WTC11 (cell line): ENCODE results near the gene MGAT4C. TPM values are rescaled to one million over a fixed set of nuclear protein-coding genes. Genes with fewer than 3 reads are reported as not detected.

Source experiments
- ATAC-seq: fragments of 200-7000 bp; cut with Tn5 transposase; 2 replicates; pipeline ENCODE4 v1.10.0; 2021; ENCODE audit warnings: mild to moderate bottlenecking, moderate library complexity
- CTCF ChIA-PET: fragments of 300-600 bp; sonication (Branson Sonifier 250); formaldehyde crosslinking; loops from one replicate; lab custom pipeline; 2021; ENCODE audit warnings: antibody characterized with exemption; lab: Charles Lee
- POLR2A ChIA-PET: fragments of 350-600 bp; sonication (Branson Sonifier 250); formaldehyde crosslinking; loops from one replicate; lab custom pipeline; 2021; ENCODE audit warnings: antibody characterized with exemption; lab: Charles Lee
- DNase-seq: peaks from one replicate; pipeline ENCODE4 v3.0.0; 2021; ENCODE audit warnings: low spot score
- H3K27ac Mint-ChIP-seq: 2 replicates; pipeline ENCODE4 v1.8.0; 2021; ENCODE audit warnings: mixed read lengths
- H3K27me3 Mint-ChIP-seq: 2 replicates; pipeline ENCODE4 v1.8.0; 2021; ENCODE audit warnings: low read depth, mild to moderate bottlenecking, moderate library complexity, mixed read lengths
- H3K36me3 Mint-ChIP-seq: 2 replicates; pipeline ENCODE4 v1.8.0; 2021; ENCODE audit warnings: mixed read lengths
- H3K4me1 Mint-ChIP-seq: 2 replicates; pipeline ENCODE4 v1.8.0; 2022; ENCODE audit warnings: mixed read lengths
- H3K4me3 Mint-ChIP-seq: 2 replicates; pipeline ENCODE4 v1.8.0; 2021; ENCODE audit warnings: mild to moderate bottlenecking, moderate library complexity, mixed read lengths
- H3K9me3 Mint-ChIP-seq: 2 replicates; pipeline ENCODE4 v1.8.0; 2021; ENCODE audit warnings: mixed read lengths
- CREM ChIP-seq: sonication (generic); formaldehyde crosslinking; IDR thresholded peaks from 2 replicates; pipeline ENCODE4 v1.8.1; 2022; ENCODE audit warnings: mild to moderate bottlenecking, missing genetic modification reagents, moderate library complexity
- FOXK1 ChIP-seq: sonication (generic); formaldehyde crosslinking; IDR thresholded peaks from 2 replicates; pipeline ENCODE4 v1.8.0; 2022; ENCODE audit warnings: mild to moderate bottlenecking, moderate library complexity, missing genetic modification reagents
- HMGA2 ChIP-seq: fragments of 250-450 bp; sonication (Bioruptor Pico); IDR thresholded peaks from 2 replicates; pipeline ENCODE4 v1.4.0; 2021; ENCODE audit warnings: mild to moderate bottlenecking, moderate library complexity
- NFE2L1 ChIP-seq: sonication (generic); formaldehyde crosslinking; IDR thresholded peaks from 2 replicates; pipeline ENCODE4 v1.8.1; 2023; ENCODE audit warnings: missing genetic modification reagents
- SOX15 ChIP-seq: fragments of 250-450 bp; sonication (Bioruptor Pico); IDR thresholded peaks from 2 replicates; pipeline ENCODE4 v1.9.0; 2021; ENCODE audit warnings: mild to moderate bottlenecking
- TCF7 ChIP-seq: sonication (generic); formaldehyde crosslinking; IDR thresholded peaks from 2 replicates; pipeline ENCODE4 v1.8.0; 2022; ENCODE audit warnings: mild to moderate bottlenecking, low read depth, missing genetic modification reagents, moderate library complexity
- ZNF317 ChIP-seq: sonication (generic); formaldehyde crosslinking; IDR thresholded peaks from 2 replicates; pipeline ENCODE4 v1.8.1; 2023; ENCODE audit warnings: low read depth, mild to moderate bottlenecking, moderate library complexity, missing genetic modification reagents, borderline replicate concordance
- total RNA-seq: library from RNA; stranded (reverse); gene quantifications from 3 replicates; pipeline ENCODE4 v1.2.3, GENCODE V29; 2021
- TF ChIP-seq, protein P1 (sequence below): sonication (generic); formaldehyde crosslinking; IDR thresholded peaks from 2 replicates; pipeline ENCODE4 v1.8.1; 2023; ENCODE audit warnings: mild to moderate bottlenecking, missing genetic modification reagents
- TF ChIP-seq, protein P2 (sequence below): fragments of 250-450 bp; sonication (Bioruptor Pico); IDR thresholded peaks from 2 replicates; pipeline ENCODE4 v1.9.0; 2021; ENCODE audit warnings: mild to moderate bottlenecking
- TF ChIP-seq, protein P3 (sequence below): sonication (generic); formaldehyde crosslinking; IDR thresholded peaks from 2 replicates; pipeline ENCODE4 v1.8.1; 2023; ENCODE audit warnings: mild to moderate bottlenecking, missing genetic modification reagents, borderline replicate concordance
- TF ChIP-seq, protein P4 (sequence below): sonication (generic); formaldehyde crosslinking; IDR thresholded peaks from 2 replicates; pipeline ENCODE4 v1.8.0; 2022; ENCODE audit warnings: mild to moderate bottlenecking, missing genetic modification reagents
- TF ChIP-seq, protein P5 (sequence below): sonication (generic); formaldehyde crosslinking; IDR thresholded peaks from 2 replicates; pipeline ENCODE4 v1.8.1; 2023; ENCODE audit warnings: mild to moderate bottlenecking, missing genetic modification reagents

The MGAT4C gene
- total RNA-seq, 1 experiment from 2014 or later, result 4.8 TPM

DNA sequence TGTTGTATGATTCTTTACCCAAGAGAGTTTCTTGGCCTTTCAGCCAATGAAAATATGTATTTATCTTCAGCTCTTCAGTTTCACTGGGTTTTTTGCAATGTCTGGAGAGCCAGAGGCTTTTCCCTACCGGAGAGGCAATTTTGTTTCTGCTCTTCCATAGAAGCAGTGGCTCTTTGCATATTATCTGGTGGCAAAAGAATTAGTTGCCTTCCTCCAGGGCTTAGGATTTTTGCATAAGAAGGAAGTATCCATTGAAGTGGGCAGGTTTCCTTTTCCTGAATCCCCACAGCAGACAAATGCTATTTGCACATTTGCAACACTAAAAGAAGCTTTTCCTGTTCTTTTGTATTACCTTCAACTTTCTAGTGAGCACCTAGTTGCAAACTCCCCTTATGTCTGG lies 306.9 kb downstream of the MGAT4C start (continued):
- TF ChIP-seq, protein P1, sequence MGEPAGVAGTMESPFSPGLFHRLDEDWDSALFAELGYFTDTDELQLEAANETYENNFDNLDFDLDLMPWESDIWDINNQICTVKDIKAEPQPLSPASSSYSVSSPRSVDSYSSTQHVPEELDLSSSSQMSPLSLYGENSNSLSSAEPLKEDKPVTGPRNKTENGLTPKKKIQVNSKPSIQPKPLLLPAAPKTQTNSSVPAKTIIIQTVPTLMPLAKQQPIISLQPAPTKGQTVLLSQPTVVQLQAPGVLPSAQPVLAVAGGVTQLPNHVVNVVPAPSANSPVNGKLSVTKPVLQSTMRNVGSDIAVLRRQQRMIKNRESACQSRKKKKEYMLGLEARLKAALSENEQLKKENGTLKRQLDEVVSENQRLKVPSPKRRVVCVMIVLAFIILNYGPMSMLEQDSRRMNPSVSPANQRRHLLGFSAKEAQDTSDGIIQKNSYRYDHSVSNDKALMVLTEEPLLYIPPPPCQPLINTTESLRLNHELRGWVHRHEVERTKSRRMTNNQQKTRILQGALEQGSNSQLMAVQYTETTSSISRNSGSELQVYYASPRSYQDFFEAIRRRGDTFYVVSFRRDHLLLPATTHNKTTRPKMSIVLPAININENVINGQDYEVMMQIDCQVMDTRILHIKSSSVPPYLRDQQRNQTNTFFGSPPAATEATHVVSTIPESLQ (CRISPR knock-in tag), result no peak
- TF ChIP-seq, protein P2, sequence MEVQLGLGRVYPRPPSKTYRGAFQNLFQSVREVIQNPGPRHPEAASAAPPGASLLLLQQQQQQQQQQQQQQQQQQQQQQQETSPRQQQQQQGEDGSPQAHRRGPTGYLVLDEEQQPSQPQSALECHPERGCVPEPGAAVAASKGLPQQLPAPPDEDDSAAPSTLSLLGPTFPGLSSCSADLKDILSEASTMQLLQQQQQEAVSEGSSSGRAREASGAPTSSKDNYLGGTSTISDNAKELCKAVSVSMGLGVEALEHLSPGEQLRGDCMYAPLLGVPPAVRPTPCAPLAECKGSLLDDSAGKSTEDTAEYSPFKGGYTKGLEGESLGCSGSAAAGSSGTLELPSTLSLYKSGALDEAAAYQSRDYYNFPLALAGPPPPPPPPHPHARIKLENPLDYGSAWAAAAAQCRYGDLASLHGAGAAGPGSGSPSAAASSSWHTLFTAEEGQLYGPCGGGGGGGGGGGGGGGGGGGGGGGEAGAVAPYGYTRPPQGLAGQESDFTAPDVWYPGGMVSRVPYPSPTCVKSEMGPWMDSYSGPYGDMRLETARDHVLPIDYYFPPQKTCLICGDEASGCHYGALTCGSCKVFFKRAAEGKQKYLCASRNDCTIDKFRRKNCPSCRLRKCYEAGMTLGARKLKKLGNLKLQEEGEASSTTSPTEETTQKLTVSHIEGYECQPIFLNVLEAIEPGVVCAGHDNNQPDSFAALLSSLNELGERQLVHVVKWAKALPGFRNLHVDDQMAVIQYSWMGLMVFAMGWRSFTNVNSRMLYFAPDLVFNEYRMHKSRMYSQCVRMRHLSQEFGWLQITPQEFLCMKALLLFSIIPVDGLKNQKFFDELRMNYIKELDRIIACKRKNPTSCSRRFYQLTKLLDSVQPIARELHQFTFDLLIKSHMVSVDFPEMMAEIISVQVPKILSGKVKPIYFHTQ (CRISPR knock-in tag), result no peak
- TF ChIP-seq, protein P3, sequence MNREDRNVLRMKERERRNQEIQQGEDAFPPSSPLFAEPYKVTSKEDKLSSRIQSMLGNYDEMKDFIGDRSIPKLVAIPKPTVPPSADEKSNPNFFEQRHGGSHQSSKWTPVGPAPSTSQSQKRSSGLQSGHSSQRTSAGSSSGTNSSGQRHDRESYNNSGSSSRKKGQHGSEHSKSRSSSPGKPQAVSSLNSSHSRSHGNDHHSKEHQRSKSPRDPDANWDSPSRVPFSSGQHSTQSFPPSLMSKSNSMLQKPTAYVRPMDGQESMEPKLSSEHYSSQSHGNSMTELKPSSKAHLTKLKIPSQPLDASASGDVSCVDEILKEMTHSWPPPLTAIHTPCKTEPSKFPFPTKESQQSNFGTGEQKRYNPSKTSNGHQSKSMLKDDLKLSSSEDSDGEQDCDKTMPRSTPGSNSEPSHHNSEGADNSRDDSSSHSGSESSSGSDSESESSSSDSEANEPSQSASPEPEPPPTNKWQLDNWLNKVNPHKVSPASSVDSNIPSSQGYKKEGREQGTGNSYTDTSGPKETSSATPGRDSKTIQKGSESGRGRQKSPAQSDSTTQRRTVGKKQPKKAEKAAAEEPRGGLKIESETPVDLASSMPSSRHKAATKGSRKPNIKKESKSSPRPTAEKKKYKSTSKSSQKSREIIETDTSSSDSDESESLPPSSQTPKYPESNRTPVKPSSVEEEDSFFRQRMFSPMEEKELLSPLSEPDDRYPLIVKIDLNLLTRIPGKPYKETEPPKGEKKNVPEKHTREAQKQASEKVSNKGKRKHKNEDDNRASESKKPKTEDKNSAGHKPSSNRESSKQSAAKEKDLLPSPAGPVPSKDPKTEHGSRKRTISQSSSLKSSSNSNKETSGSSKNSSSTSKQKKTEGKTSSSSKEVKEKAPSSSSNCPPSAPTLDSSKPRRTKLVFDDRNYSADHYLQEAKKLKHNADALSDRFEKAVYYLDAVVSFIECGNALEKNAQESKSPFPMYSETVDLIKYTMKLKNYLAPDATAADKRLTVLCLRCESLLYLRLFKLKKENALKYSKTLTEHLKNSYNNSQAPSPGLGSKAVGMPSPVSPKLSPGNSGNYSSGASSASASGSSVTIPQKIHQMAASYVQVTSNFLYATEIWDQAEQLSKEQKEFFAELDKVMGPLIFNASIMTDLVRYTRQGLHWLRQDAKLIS (CRISPR knock-in tag), result 0 out of 2 replicates have a peak, but pooled peaks have one; percentile 29
- no peak for TF ChIP-seq ZNF317 (CRISPR knock-in tag)
- no peak for TF ChIP-seq TCF7
- TF ChIP-seq, protein P4, sequence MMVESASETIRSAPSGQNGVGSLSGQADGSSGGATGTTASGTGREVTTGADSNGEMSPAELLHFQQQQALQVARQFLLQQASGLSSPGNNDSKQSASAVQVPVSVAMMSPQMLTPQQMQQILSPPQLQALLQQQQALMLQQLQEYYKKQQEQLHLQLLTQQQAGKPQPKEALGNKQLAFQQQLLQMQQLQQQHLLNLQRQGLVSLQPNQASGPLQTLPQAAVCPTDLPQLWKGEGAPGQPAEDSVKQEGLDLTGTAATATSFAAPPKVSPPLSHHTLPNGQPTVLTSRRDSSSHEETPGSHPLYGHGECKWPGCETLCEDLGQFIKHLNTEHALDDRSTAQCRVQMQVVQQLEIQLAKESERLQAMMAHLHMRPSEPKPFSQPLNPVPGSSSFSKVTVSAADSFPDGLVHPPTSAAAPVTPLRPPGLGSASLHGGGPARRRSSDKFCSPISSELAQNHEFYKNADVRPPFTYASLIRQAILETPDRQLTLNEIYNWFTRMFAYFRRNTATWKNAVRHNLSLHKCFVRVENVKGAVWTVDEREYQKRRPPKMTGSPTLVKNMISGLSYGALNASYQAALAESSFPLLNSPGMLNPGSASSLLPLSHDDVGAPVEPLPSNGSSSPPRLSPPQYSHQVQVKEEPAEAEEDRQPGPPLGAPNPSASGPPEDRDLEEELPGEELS (CRISPR knock-in tag), result peak; percentile 38; the same call in 1 of the 2 replicates
- no peak for TF ChIP-seq SOX15 (CRISPR knock-in tag)
- TF ChIP-seq HMGA2 (CRISPR knock-in tag), result no peak

DNA sequence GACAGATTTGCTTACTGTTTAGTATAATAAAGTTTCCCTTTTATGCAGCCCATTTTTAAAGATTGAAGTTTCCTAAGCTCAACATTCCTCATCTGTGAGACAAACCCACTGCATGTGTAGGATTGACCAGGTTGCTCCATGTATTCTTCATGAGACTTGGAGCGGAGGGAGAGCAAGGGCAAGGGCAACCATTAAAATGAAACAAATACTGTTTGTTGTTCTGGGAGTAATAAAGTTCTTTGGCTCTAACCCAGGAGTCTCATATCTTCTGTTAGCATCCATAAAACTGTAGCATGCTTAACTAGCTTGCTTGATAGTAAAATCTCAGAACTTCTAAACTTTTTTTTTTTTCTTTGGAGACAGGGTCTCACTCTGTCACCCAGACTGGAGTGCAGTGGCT lies 307.9 kb downstream of the MGAT4C start:
- CTCF ChIA-PET, result interaction anchor here (0.6 kb wide), 1 partner anchor 1079 kb away, joined by 3 read pairs; no protein-coding TSS in a partner anchor
- DNase-seq (no peak), ATAC-seq (no peak)
- H3K4me1 Mint-ChIP-seq, result peaks cover 83% of the 10 kb centered on the region
- POLR2A ChIA-PET, result no interaction called here
- TF ChIP-seq SOX15 (CRISPR knock-in tag) (no peak), NFE2L1 (CRISPR knock-in tag) (no peak), FOXK1 (CRISPR knock-in tag) (no peak), CREM (CRISPR knock-in tag) (no peak)
- TF ChIP-seq, protein P5, sequence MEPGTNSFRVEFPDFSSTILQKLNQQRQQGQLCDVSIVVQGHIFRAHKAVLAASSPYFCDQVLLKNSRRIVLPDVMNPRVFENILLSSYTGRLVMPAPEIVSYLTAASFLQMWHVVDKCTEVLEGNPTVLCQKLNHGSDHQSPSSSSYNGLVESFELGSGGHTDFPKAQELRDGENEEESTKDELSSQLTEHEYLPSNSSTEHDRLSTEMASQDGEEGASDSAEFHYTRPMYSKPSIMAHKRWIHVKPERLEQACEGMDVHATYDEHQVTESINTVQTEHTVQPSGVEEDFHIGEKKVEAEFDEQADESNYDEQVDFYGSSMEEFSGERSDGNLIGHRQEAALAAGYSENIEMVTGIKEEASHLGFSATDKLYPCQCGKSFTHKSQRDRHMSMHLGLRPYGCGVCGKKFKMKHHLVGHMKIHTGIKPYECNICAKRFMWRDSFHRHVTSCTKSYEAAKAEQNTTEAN (CRISPR knock-in tag), result no peak
- peak overlapping the region; percentile 23 for H3K4me3 Mint-ChIP-seq
- peaks cover 16% of the 10 kb centered on the region for H3K9me3 Mint-ChIP-seq
- H3K36me3 Mint-ChIP-seq, result peaks cover 18% of the 10 kb centered on the region
- peak overlapping the region; percentile 99 for H3K27ac Mint-ChIP-seq
- H3K27me3 Mint-ChIP-seq, result no peaks in the 10 kb centered on the region
